Subcutaneous adipose tissue (tissue), 4 donors: ENCODE results near the gene BHMT. TPM values are rescaled to one million over a fixed set of nuclear protein-coding genes. Genes with fewer than 3 reads are reported as not detected.

Experiments
- CTCF ChIP-seq: fragments of 450-650 bp; IDR thresholded peaks from one replicate; pipeline ENCODE4 v1.5.1; 2016; ENCODE audit warnings: low read depth, mild to moderate bottlenecking, control low read depth, antibody characterized with exemption, moderate library complexity
- total RNA-seq, 4 donors: library from RNA; depleted of rRNA; stranded (reverse); fragments of >200 nt; gene quantifications; one replicate each; pipeline ENCODE4 v1.1.0, GENCODE V29; 2016

The BHMT gene
- total RNA-seq, 4 donors from 2014 or later = 0.44 to 2.4 (median 1.9) TPM

GRCh38 chr5:79077680-79078365 is 33.8 kb upstream of the BHMT start:
- TF ChIP-seq CTCF = no peak

GRCh38 chr5:79080804-79081203 is 30.8 kb upstream of the BHMT start:
- no peak for TF ChIP-seq CTCF

- no peak for TF ChIP-seq CTCF
These were observed 29.8 kb upstream of the BHMT start for GRCh38 chr5:79081779-79082178.

- no peak for TF ChIP-seq CTCF
These were observed 25.5 kb upstream of the BHMT start for GRCh38 chr5:79086116-79086515.

- TF ChIP-seq CTCF = no peak
These were observed 23.1 kb upstream of the BHMT start for GRCh38 chr5:79088507-79088906.

- no peak for TF ChIP-seq CTCF
These were observed 20.5 kb upstream of the BHMT start for GRCh38 chr5:79091064-79091463.

- no peak for TF ChIP-seq CTCF
These were observed 17.8 kb upstream of the BHMT start for GRCh38 chr5:79093762-79094161.
